ENCODE measurements around the gene ATP11A.
"Not testable (repeated sequence)": the region's sequence is repeated elsewhere in the genome, so short reads cannot be mapped to it uniquely, and the experiment has no call there.

Gene ATP11A

DNA sequence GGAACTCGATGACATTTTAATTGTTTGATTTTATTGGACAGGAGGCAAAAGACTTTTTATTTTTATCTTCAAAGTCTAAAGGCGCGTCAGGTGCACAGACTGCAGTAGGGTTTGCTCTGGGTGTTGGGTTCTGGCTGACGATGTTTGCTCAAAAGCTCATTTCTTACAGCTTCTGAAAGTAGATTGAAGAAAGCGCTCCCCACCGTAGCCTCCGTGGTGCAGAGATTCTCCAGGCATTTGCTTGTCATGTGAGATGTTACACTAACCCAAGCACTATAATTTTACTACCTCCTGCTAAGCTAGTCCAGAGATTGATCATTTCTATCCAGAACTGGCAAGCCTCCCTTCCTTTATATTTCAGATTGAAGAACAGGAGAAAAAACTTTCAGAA is 14.5 kb upstream of the ATP11A start:
- H3K4ac ChIP-seq (ENCODE audit: low read depth in 1 of 2, low read length in 2 of 2), result no peak overlapping the region
- no peak for DNase-seq
- H2BK12ac ChIP-seq (ENCODE audit: low read length in 2 of 2), result no peak overlapping the region
- peaks cover 6 to 37% of the 10 kb centered on the region in 2 experiments for H3K27me3 ChIP-seq (ENCODE audit: control insufficient read depth in 1 of 2, insufficient read depth in 1 of 2, low read length in 2 of 2)
- no peak overlapping the region for H4K8ac ChIP-seq (ENCODE audit: low read length)
- H3K14ac ChIP-seq (ENCODE audit: low read length in 2 of 2), result no peak overlapping the region
- H3K9ac ChIP-seq (ENCODE audit: low read length), result no peak overlapping the region
- no peak overlapping the region for H2AK5ac ChIP-seq (ENCODE audit: low read length, severe bottlenecking)
- H2BK120ac ChIP-seq (ENCODE audit: low read depth, low read length), result no peak overlapping the region
- no peak overlapping the region for H3K18ac ChIP-seq (ENCODE audit: low read depth in 1 of 2, low read length in 2 of 2)
- no peaks in the 10 kb centered on the region for H3K79me1 ChIP-seq (replicated peaks; ENCODE audit: low read length, poor library complexity, severe bottlenecking)
- 76% methylated on average over 7 of the region's 7 CpGs for WGBS
- no peak overlapping the region for H2BK5ac ChIP-seq (ENCODE audit: low read depth, low read length, poor library complexity, severe bottlenecking)
- no peaks in the 10 kb centered on the region for H3K36me3 ChIP-seq (ENCODE audit: control insufficient read depth in 1 of 2, insufficient read depth in 2 of 2, low read depth in 1 of 2, low read length in 2 of 2)
- H3K9me3 ChIP-seq (ENCODE audit: control insufficient read depth, low read length), result no peaks in the 10 kb centered on the region
- H4K91ac ChIP-seq (ENCODE audit: low read length), result no peak overlapping the region
- no peak overlapping the region for H3K4me2 ChIP-seq (ENCODE audit: low read length, poor library complexity, severe bottlenecking)
- no peak overlapping the region for H2BK15ac ChIP-seq (ENCODE audit: low read depth, poor library complexity, severe bottlenecking)
- H3K4me3 ChIP-seq (ENCODE audit: insufficient read depth in 1 of 2, low read depth in 1 of 2, low read length in 2 of 2), result no peak overlapping the region
- peaks cover 6% of the 10 kb centered on the region for H3K4me1 ChIP-seq (ENCODE audit: control insufficient read depth, insufficient read depth, low read depth, low read length)
- no peak overlapping the region for H3K27ac ChIP-seq (ENCODE audit: low read length, poor library complexity, severe bottlenecking)
- no peak overlapping the region for H3K23ac ChIP-seq (ENCODE audit: low read length in 2 of 2)
- no peak overlapping the region for H2AFZ ChIP-seq (ENCODE audit: low read depth, low read length)

DNA sequence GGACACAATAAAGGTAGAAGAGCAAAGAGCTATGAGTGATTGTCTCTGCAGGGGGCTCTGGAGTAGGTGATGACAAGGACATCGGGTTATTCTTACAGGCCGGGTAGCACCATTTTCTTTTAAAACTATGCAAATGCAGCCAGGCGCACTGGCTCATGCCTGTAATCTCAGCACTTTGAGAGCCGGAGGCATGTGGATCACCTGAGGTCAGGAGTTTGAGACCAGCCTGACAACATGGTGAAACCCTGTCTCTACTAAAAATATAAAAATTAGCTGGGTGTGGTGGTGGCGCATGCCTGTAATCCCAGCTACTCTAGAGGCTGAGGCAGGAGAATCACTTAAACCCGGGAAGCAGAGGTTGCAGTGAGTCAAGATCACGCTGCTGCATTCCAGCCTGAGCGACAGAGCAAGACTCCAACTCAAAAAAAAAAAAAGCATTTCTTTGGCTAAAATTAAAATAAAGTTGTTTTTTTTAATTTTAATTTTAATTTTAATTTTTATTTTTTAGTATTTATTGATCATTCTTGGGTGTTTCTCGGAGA is 12.3 kb upstream of the ATP11A start:
- H3K9me3 ChIP-seq (ENCODE audit: control insufficient read depth, low read length); H2BK12ac ChIP-seq (ENCODE audit: low read length in 2 of 2); H3K36me3 ChIP-seq (ENCODE audit: control insufficient read depth in 1 of 2, insufficient read depth in 2 of 2, low read depth in 1 of 2, low read length in 2 of 2); H3K23ac ChIP-seq (ENCODE audit: low read length in 2 of 2); H3K9ac ChIP-seq (ENCODE audit: low read length); H4K91ac ChIP-seq (ENCODE audit: low read length); H2AFZ ChIP-seq (ENCODE audit: low read depth, low read length); H2BK15ac ChIP-seq (ENCODE audit: low read depth, poor library complexity, severe bottlenecking); H3K18ac ChIP-seq (ENCODE audit: low read depth in 1 of 2, low read length in 2 of 2); H2BK5ac ChIP-seq (ENCODE audit: low read depth, low read length, poor library complexity, severe bottlenecking); H3K4me2 ChIP-seq (ENCODE audit: low read length, poor library complexity, severe bottlenecking); H2BK120ac ChIP-seq (ENCODE audit: low read depth, low read length); H3K4me1 ChIP-seq (ENCODE audit: control insufficient read depth, insufficient read depth, low read depth, low read length); H3K4ac ChIP-seq (ENCODE audit: low read depth in 1 of 2, low read length in 2 of 2); H3K79me1 ChIP-seq (replicated peaks; ENCODE audit: low read length, poor library complexity, severe bottlenecking); H4K8ac ChIP-seq (ENCODE audit: low read length); H3K14ac ChIP-seq (ENCODE audit: low read length in 2 of 2); DNase-seq; H3K4me3 ChIP-seq (ENCODE audit: insufficient read depth in 1 of 2, low read depth in 1 of 2, low read length in 2 of 2); H2AK5ac ChIP-seq (ENCODE audit: low read length, severe bottlenecking); H3K27ac ChIP-seq (ENCODE audit: low read length, poor library complexity, severe bottlenecking): not testable (repeated sequence)
- H3K27me3 ChIP-seq (ENCODE audit: control insufficient read depth in 1 of 2, insufficient read depth in 1 of 2, low read length in 2 of 2), result peaks cover 2 to 26% of the 10 kb centered on the region in 2 experiments
- 89% methylated on average over 7 of the region's 9 CpGs for WGBS

DNA sequence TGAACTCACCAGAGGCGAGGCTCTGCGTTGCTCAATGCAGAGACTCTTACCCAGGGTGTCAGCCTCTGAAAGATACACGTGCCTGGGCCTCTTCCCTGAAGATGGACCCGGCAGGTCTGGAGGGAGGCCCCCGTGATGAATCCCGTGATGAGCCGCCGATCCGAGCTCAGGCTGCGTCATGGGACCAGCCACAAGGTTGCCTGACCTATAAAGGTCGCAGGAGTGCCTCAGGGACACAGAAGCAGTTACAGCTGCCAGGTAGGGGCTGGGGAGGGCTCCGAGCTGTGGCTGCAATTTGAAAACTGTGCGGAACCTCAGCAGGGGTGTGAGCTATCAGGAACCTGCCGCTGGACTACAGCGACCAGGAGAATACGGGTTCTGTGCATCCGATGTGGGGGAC is 10.5 kb upstream of the ATP11A start:
- Histone ChIP-seq H2AK5ac (ENCODE audit: low read length, severe bottlenecking) (no peak overlapping the region), H3K27me3 (ENCODE audit: control insufficient read depth in 1 of 2, insufficient read depth in 1 of 2, low read length in 2 of 2) (peaks cover 0 to 18% of the 10 kb centered on the region in 2 experiments), H3K23ac (ENCODE audit: low read length in 2 of 2) (no peak overlapping the region), H3K79me1 (replicated peaks; ENCODE audit: low read length, poor library complexity, severe bottlenecking) (no peaks in the 10 kb centered on the region), H3K18ac (ENCODE audit: low read depth in 1 of 2, low read length in 2 of 2) (no peak overlapping the region), H4K91ac (ENCODE audit: low read length) (no peak overlapping the region), H2AFZ (ENCODE audit: low read depth, low read length) (no peak overlapping the region), H3K4me1 (ENCODE audit: control insufficient read depth, insufficient read depth, low read depth, low read length) (no peaks in the 10 kb centered on the region), H3K9me3 (ENCODE audit: control insufficient read depth, low read length) (no peaks in the 10 kb centered on the region), H2BK120ac (ENCODE audit: low read depth, low read length) (no peak overlapping the region), H2BK12ac (ENCODE audit: low read length in 2 of 2) (no peak overlapping the region), H4K8ac (ENCODE audit: low read length) (no peak overlapping the region), H3K36me3 (ENCODE audit: control insufficient read depth in 1 of 2, insufficient read depth in 2 of 2, low read depth in 1 of 2, low read length in 2 of 2) (no peaks in the 10 kb centered on the region), H3K9ac (ENCODE audit: low read length) (no peak overlapping the region), H3K4me3 (ENCODE audit: insufficient read depth in 1 of 2, low read depth in 1 of 2, low read length in 2 of 2) (no peak overlapping the region), H2BK15ac (ENCODE audit: low read depth, poor library complexity, severe bottlenecking) (no peak overlapping the region), H3K27ac (ENCODE audit: low read length, poor library complexity, severe bottlenecking) (no peak overlapping the region), H3K14ac (ENCODE audit: low read length in 2 of 2) (no peak overlapping the region), H3K4ac (ENCODE audit: low read depth in 1 of 2, low read length in 2 of 2) (no peak overlapping the region), H2BK5ac (ENCODE audit: low read depth, low read length, poor library complexity, severe bottlenecking) (no peak overlapping the region), H3K4me2 (ENCODE audit: low read length, poor library complexity, severe bottlenecking) (no peak overlapping the region)
- 93% methylated on average over 17 of the region's 17 CpGs for WGBS
- no peak for DNase-seq

DNA sequence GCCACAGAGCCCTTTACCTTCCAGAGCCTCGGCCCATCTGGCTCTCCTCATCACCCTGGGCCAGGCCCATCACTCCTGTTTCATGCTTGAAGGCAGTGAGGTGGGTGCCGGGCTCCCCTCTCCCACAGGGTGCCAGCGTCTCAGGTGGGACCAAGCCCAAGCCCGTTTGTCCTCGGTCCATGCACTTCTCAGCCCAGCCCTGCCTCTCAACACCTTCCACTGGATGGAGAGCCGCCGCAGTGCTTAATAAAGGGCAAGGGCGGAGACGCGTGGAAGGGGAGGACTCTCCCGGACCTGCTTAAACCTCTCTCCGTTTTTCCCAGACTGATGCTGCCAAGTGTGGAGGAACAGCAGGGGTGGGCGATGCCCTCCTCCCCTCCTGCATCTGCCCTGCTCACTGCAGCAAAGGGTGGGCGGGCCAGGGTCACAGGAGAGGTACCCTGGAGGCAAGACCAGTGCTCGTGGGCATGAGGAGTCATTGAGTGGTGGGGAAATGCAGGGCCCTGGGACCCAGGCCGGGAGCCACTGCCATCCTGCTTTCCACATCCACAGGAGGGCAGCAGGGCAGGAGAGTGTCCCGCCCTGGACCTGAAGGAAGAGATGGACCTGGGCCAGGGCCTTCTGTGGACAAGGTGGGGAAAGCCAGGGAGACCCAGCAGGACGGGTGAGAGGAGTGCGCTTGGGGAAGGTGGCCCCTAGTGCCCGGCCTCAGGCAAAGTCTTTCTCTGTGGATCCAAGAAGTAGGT is 9.7 kb upstream of the ATP11A start:
- Histone ChIP-seq H3K9me3 (ENCODE audit: control insufficient read depth, low read length) (no peaks in the 10 kb centered on the region), H3K4me3 (ENCODE audit: insufficient read depth in 1 of 2, low read depth in 1 of 2, low read length in 2 of 2) (no peak overlapping the region), H3K27me3 (ENCODE audit: control insufficient read depth in 1 of 2, insufficient read depth in 1 of 2, low read length in 2 of 2) (peaks cover 0 to 19% of the 10 kb centered on the region in 2 experiments), H3K23ac (ENCODE audit: low read length in 2 of 2) (no peak overlapping the region), H3K9ac (ENCODE audit: low read length) (no peak overlapping the region), H2BK12ac (ENCODE audit: low read length in 2 of 2) (no peak overlapping the region), H3K14ac (ENCODE audit: low read length in 2 of 2) (no peak overlapping the region), H4K91ac (ENCODE audit: low read length) (no peak overlapping the region), H3K18ac (ENCODE audit: low read depth in 1 of 2, low read length in 2 of 2) (no peak overlapping the region), H4K8ac (ENCODE audit: low read length) (no peak overlapping the region), H2BK15ac (ENCODE audit: low read depth, poor library complexity, severe bottlenecking) (no peak overlapping the region), H2BK5ac (ENCODE audit: low read depth, low read length, poor library complexity, severe bottlenecking) (no peak overlapping the region), H2BK120ac (ENCODE audit: low read depth, low read length) (no peak overlapping the region), H2AFZ (ENCODE audit: low read depth, low read length) (no peak overlapping the region), H3K27ac (ENCODE audit: low read length, poor library complexity, severe bottlenecking) (no peak overlapping the region), H2AK5ac (ENCODE audit: low read length, severe bottlenecking) (no peak overlapping the region), H3K4me1 (ENCODE audit: control insufficient read depth, insufficient read depth, low read depth, low read length) (no peaks in the 10 kb centered on the region), H3K4ac (ENCODE audit: low read depth in 1 of 2, low read length in 2 of 2) (no peak overlapping the region), H3K79me1 (replicated peaks; ENCODE audit: low read length, poor library complexity, severe bottlenecking) (no peaks in the 10 kb centered on the region), H3K36me3 (ENCODE audit: control insufficient read depth in 1 of 2, insufficient read depth in 2 of 2, low read depth in 1 of 2, low read length in 2 of 2) (no peaks in the 10 kb centered on the region), H3K4me2 (ENCODE audit: low read length, poor library complexity, severe bottlenecking) (no peak overlapping the region)
- DNase-seq, result no peak
- WGBS, result 92% methylated on average over 20 of the region's 20 CpGs

All from mesenchymal stem cell (in vitro differentiated cells and primary cell).